H1 (cell line): ENCODE results near the gene ZC3H6.

ENCODE experiments used
- CREB1 ChIP-seq: IDR thresholded peaks from 2 replicates; pipeline ENCODE4 v1.6.1; 2012; ENCODE audit warnings: inconsistent platforms
- JUN ChIP-seq: IDR thresholded peaks from 2 replicates; pipeline ENCODE4 v1.6.1; 2011; ENCODE audit warnings: low read depth, mild to moderate bottlenecking, improper control_type of control experiment, low read length
- POU5F1 ChIP-seq: IDR thresholded peaks from 2 replicates; pipeline ENCODE4 v1.6.1; 2011; ENCODE audit warnings: low read depth, mild to moderate bottlenecking, low read length, moderate library complexity
- TBP ChIP-seq: IDR thresholded peaks from 2 replicates; pipeline ENCODE4 v1.6.1; 2011; ENCODE audit warnings: low read depth, low read length, improper control_type of control experiment
- TF ChIP-seq, protein P1 (sequence below): IDR thresholded peaks from 2 replicates; pipeline ENCODE4 v1.6.1; 2011; ENCODE audit warnings: low read depth, mild to moderate bottlenecking, low read length; ENCODE audit not compliant: insufficient read depth
- TF ChIP-seq, protein P2 (sequence below), 3 experiments: IDR thresholded peaks; 1 replicate in 2 of 3; 2 replicates in 1 of 3; pipeline versions ENCODE4 v1.5.1 to v1.6.1; 2011; ENCODE audit warnings: low read length in 3 of 3, mild to moderate bottlenecking in 3 of 3, inconsistent platforms in 2 of 3, low read depth in 1 of 3, moderate library complexity in 1 of 3; ENCODE audit not compliant: insufficient read depth in 1 of 3; ENCODE audit errors: control extremely low read depth in 1 of 3
- TF ChIP-seq, protein P3 (sequence below): IDR thresholded peaks from 2 replicates; pipeline ENCODE4 v1.6.1; 2012; ENCODE audit warnings: inconsistent platforms
- TF ChIP-seq, protein P4 (sequence below): IDR thresholded peaks from 2 replicates; pipeline ENCODE4 v1.6.1; 2012; ENCODE audit warnings: inconsistent platforms

DNA sequence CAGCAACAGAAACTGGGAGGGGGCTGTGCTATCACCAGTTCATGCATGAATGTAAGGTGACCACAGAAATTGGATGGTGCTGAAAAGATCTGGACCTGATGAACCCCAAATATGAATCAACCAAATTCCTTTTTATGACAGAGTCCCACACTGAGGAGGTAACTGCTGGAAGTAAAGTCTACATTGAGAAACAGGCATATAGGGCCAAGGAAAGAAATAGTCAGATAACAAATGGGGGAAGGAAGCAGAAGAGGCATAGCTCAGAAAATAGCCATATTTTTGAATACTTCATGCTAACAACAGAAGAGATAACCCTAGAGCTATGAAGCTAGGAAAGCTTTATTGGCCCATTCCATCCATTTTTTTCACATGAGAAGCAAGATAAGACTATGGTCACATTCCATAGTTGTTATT lies 25.8 kb downstream of the ZC3H6 start:
- TF ChIP-seq, protein P1, sequence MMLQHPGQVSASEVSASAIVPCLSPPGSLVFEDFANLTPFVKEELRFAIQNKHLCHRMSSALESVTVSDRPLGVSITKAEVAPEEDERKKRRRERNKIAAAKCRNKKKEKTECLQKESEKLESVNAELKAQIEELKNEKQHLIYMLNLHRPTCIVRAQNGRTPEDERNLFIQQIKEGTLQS: no peak
- TF ChIP-seq, protein P2, sequence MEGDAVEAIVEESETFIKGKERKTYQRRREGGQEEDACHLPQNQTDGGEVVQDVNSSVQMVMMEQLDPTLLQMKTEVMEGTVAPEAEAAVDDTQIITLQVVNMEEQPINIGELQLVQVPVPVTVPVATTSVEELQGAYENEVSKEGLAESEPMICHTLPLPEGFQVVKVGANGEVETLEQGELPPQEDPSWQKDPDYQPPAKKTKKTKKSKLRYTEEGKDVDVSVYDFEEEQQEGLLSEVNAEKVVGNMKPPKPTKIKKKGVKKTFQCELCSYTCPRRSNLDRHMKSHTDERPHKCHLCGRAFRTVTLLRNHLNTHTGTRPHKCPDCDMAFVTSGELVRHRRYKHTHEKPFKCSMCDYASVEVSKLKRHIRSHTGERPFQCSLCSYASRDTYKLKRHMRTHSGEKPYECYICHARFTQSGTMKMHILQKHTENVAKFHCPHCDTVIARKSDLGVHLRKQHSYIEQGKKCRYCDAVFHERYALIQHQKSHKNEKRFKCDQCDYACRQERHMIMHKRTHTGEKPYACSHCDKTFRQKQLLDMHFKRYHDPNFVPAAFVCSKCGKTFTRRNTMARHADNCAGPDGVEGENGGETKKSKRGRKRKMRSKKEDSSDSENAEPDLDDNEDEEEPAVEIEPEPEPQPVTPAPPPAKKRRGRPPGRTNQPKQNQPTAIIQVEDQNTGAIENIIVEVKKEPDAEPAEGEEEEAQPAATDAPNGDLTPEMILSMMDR (IDR thresholded peaks at IDR 0.05; ENCODE audit: control extremely low read depth in 1 of 3, insufficient read depth in 1 of 3, low read depth in 1 of 3, low read length in 3 of 3): no peak
- TF ChIP-seq, protein P3, sequence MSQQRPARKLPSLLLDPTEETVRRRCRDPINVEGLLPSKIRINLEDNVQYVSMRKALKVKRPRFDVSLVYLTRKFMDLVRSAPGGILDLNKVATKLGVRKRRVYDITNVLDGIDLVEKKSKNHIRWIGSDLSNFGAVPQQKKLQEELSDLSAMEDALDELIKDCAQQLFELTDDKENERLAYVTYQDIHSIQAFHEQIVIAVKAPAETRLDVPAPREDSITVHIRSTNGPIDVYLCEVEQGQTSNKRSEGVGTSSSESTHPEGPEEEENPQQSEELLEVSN: no peak
- no peak for TF ChIP-seq POU5F1
- TF ChIP-seq CREB1: no peak
- TF ChIP-seq JUN: no peak
- TF ChIP-seq, protein P4, sequence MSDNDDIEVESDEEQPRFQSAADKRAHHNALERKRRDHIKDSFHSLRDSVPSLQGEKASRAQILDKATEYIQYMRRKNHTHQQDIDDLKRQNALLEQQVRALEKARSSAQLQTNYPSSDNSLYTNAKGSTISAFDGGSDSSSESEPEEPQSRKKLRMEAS: no peak
- TF ChIP-seq TBP: no peak
